NCI-H2107 treated with DMSO at 0.1 percent for 48 hours (cell line): ENCODE results near the gene CD14.
"Not testable (repeated sequence)": the region's sequence is repeated elsewhere in the genome, so short reads cannot be mapped to it uniquely, and the experiment has no call there.

Experiments
- DNase-seq: peaks from one replicate; lab custom pipeline; 2025; ENCODE audit not compliant: unreplicated experiment; lab: John Stamatoyannopoulos, UW

The CD14 gene

DNA sequence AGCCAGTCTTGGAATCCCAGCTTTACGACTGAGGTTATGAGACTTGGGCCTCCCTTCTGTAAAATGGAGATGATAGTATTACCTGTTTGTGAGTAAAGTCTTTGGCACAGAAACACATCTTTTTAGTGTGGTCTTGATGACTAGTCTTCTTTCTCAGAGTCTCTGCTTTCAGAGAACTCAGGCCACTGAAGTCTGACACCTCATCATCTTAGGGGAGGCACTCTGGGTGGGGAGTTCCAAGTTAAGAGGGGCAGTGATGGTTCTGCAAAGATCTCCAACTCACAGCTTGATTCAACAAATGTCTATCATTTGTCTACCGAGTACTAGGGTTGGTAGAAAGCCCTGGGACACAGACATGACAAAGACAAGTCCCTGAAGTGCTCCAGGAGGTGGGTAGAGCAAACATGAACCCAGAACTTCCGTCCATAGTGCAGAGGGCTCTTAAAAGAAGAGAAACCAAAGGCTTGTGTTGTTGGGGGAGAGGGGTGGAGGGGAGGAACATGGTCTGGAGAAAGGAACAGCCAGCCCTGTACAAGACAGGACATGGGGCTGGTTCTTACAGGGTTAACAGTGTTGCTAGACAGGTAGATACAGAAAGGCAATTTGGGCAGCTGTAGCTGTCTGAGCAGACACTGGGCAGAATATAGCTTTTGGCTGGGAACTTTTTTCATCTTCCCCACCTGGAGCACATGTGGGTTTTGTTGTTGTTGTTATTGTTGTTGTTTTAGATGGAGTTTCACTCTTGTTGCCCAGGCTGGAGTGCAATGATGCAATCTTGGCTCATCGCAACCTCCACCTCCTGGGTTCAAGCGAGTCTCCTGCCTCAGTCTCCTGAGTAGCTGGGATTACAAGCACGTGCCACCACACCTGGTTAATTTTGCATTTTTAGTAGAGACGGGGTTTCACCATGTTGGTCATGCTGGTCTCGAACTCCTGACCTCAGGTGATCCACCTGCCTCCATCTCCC lies 2.6 kb upstream of the CD14 start:
- no peak for DNase-seq

DNA sequence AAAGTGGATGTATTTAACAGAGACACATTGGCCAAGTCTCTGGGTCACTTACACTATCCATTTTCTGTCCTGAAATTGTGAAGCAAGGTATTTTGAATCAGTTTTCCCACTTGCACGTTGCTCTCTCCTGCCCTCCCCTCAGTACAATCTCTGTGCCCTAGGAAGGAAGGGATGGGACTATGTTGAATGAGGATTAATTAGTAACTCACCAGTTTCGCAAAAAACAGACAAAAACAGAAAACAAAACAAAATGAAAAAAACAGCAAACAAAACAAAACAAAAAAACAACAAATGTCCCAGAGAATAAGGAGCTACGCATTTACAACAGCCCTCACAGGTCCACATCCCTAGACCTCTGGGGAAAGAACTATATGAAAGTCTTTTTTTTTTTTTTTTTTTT lies 1.1 kb upstream of the CD14 start:
- no peak for DNase-seq

DNA sequence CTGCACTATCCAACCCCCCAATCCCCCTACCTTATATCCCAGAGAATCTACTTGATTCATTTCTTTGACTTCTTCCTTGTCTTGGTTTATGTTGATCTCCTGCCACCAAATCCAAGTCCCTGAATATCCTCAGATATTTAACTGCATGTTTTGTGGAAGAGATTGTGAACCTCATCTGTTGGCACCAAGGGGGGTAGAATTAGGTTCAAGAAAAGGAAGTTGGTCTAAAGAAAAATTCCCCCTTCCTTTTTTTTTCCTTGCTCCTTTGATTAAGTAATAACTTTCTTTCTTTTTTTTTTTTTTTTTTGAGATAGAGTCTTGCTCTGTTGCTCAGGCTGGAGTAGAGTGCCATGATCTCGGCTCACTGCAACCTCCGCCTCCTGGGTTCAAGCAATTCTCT lies 526 bp upstream of the CD14 start:
- no peak for DNase-seq

DNA sequence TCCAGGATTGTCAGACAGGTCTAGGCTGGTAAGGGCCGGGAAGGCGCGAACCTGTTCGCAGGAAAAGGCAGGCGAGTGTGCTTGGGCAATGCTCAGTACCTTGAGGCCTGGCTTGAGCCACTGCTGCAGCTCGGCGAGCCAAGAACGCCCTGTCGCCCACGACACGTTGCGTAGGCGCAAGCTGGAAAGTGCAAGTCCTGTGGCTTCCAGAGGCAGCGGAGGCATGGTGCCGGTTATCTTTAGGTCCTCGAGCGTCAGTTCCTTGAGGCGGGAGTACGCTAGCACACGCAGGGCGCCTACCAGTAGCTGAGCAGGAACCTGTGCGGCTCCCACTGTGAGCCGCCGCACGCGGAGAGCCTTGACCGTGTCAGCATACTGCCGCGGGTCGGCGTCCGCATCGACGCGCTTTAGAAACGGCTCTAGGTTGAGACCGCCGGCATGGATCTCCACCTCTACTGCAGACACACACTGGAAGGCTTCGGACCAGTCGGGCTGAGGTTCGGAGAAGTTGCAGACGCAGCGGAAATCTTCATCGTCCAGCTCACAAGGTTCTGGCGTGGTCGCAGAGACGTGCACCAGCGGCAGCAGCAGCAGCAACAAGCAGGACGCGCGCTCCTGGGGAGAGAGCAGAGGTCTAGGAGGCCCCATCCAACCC lies 482 bp downstream of the CD14 start:
- no peak for DNase-seq

DNA sequence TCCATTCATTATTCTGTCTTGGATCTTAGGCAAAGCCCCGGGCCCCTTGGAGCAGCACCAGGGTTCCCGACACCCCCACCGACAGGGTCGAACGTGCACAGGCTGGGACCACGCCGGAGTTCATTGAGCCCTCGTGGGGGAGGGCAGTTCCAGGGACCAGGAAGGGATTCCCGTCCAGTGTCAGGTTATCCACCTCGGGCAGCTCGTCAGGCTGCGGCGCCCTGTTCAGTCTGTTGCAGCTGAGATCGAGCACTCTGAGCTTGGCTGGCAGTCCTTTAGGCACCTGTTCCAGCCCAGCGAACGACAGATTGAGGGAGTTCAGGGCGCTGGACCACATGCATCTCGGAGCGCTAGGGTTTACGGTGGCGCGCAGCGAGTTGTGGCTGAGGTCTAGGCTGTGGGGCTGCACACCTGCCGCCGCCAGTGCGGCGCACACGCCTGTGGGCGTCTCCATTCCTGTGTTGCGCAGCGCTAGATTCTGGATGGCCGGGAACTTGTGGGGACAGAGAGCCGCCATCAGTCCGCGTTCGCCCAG lies 1.1 kb downstream of the CD14 start:
- DNase-seq: peak; percentile 14

DNA sequence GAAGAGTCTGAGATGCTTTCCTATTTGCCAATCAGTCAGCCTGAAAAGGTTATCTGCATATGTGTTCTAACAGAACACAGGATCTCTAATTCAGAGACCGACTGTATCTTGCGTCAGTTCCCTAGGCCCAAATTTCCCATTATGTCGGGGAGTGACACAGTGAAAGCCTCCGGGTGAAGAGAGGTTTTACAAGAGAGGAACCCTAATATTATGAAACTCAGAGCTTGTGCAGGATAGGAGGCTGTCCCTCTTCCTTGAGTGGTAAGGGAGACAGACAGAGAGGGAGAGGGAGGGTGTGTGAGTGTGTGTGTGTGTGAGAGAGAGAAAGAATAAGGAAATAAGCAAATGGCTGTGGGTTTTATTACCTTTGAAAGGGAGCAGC lies 1.9 kb downstream of the CD14 start:
- no peak for DNase-seq

DNA sequence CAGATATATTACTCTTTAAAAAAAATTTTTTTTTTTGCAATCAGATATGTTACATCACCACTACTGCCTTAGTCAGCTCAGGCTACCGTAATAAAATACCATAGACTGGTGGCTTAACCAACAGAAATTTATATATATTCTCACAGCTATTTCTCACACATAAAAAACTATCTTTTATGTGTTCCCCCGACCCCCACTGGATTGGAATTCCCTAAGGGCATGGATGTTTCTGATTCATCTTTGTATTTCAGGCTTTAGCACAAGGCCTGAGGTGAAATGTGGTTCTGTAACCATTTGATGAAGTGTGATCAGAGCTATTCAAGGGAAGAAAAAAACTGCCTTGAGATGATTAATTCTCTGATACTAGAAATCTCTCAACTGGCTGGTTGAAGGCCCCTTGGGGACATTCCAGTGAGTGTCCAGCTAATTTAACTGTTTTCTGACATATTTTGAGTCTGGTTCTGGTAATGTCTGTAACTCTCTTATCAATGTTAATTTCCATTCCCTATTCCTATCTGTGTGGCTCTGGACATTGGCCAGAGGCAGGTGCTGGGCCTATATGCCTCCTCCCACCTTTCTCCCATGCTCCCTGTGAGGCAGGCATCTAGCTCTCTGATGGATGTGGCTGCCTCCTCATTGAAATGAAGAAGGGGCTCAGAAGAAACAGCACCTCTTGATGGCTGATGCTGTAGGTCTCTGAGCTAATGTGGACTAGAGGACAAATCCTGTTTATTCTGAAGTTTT lies 2.5 kb downstream of the CD14 start:
- DNase-seq: no peak

DNA sequence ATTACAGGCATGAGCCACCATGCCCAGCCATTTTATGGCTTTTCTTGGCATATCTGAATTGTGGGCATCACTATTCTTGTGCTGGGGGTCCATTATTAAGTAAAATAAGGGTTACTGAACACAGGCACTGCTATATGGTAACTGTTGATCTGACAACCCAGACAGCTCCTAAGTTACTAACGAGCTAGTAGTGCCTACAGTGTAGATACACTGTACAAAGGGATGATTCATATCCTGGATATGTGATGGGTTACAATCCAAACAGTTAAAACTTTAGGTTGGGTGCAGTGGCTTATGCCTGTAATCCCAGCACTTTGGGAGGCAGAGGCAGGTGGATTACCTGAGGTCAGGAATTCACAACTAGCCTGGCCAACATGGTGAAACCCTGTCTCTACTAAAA lies 4.3 kb downstream of the CD14 start:
- DNase-seq: no peak

DNA sequence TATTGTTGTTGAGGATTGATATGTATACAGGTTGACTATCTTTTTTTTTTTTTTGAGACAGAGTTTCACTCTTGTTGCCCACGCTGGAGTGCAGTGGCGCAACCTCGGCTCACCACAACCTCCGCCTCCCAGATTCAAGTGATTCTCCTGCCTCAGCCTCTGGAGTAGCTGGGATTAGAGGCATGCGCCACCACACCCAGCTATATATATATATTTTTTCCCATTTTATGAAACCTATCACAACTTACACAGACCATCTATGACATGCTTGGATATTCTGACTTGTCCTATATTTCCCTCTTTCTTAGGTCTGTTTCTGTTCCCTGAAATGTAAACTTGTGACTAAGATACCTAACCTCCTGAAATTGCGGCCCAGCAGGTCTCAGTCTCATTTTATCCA lies 5.0 kb downstream of the CD14 start:
- DNase-seq: no peak

DNA sequence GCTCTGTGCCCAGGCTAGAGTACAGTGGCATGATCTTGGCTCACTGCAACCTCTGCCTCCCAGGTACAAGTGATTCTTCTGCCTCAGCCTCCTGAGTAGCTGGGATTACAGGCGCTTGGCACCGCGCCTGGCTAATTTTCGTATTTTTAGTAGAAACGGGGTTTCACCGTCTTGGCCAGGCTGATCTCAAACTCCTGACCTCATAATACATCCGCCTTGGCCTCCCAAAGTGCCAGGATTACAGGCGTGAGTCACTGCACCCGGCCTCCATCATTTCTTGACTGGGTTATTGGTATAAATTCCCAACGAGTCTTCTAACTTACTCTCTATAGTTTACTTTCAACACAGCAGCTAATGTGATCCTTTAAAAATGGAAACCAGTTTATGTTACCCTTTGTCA lies 8.1 kb downstream of the CD14 start:
- not testable (repeated sequence) for DNase-seq

DNA sequence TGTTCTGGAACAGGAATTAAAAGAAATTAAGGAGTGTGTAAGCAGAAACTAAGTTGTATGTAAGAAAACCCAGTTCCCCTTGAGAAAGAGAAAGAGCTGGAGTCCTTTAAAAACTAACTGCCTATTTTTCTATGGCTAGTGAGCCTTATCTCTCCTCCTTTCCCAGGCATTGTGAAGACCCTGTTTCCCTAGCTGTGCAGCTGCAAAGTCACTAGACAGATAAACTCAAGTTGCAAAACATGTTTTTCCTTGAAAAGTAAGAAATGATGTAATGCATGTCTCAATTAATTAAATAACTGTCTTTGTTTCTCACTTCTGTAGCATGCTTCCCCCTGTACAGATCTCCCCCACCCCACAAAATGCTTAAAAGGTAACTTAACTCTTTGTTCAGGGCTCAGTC lies 9.9 kb downstream of the CD14 start:
- not testable (repeated sequence) for DNase-seq

DNA sequence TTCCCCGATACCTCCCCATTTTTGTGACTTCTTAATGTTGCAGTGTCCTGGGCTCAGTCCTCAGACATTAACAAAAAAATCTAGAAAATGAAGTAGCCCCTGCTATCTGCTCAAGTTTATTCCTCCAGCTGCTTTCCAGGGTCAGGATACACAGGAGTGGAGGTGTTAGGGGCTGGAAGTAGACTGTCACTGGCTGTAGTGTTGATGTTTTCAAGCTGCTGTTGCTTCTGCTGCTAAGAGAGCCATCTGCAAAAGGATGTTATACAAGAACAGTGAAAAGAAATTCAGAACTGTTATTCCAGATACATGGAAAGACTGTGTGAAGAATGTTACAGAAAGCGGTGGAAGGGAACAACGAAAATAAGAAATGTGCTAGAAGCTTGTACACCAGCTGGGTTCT lies 10.7 kb downstream of the CD14 start:
- no peak for DNase-seq

DNA sequence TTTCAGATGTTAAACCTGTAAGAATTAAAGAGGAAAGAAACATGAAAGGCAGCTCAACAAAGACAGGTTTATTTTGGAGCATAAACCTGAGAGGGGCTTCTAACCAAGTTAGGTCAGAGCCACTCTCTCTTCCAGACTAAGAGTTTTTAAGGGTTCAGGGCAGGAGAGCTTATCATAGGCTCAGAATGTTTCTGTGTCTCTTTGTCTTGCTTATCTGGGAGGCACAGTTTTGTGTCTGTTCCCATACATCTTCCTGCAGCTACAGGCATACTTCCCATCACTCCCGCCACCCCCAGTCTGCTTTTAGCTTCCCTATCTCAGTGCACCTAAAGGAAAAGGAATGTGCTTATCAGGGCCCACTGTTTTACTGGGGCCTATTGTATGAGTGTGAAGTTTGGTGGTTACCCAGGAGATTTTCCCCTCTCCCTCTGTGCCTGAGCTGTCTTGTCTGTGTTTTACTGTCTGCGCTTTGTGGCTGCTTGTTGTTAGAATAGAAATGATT lies 21.9 kb downstream of the CD14 start:
- DNase-seq: no peak

DNA sequence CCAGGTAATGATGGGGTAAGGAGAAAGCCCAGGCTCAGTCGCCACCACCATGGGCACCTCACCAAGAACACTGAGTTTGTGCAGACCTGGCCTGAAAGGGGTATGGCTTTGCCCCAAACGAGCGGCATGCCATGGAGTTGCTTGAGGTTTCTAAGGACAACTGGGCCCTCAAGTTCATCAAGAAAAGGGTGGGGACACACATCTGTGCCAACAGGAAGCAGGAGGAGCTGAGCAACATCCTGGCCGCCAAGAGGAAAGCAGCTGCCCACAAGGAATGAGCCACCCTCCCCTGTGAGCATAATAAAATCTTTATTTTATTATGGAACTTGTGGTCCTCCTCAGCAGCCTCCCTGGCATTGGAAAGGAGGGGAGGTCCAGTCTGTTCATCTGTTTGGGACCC lies 23.8 kb downstream of the CD14 start:
- DNase-seq: no peak

DNA sequence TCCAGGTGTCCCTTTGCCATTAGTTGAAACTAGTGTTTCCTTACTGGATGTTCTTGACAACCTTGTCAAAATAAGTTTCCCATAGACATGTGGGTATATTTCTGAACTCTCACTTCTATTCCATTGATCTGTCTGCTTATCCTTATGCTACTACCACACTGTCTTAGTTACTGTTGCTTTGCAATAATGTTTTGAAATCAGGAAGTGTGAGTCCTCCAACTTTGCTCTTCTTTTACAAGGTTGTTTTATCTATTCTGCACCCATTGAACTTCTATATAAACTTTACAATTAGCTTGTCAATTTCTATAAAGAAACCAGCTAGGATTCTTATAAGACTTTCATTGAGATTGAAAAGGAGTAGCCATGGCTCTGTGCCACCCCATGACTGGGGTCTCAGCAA lies 24.3 kb downstream of the CD14 start:
- no peak for DNase-seq

DNA sequence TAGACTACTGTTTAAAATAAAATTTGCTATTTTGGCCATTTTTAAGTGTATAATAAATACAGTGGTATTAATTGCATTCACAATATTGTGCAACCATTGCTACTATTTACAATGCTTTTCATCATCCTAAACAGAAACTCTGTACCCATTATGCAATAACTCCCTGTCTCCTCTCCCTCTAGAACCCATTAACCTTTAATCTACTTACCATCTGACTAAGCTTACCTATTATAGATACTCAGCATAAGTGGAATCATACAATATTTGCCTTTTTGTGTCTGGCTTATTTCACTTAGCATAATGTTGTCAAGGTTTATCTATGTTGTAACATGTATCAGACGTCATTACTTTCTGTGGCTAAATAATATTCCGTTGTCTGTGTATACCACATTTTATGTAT lies 25.9 kb downstream of the CD14 start:
- DNase-seq: no peak

DNA sequence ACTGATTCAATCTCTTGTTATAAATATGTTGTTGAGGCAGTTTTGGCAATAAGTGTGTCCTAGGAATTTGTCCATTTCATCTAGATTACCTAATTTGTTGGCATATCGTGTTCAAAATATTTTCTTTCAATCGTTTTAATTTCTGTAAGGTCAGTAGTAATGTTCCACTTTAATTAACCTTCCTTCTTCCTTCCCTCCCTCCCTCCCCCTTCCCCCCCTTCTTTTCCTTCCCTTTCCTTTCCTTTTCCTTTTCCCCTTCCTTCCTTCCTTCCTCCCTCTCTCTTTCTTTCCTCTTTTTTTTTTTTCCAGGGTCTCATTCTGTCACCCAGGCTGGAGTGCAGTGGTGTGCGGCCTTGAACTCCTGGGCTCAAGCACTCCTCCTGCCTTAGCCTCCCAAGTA lies 27.1 kb downstream of the CD14 start:
- DNase-seq: no peak

DNA sequence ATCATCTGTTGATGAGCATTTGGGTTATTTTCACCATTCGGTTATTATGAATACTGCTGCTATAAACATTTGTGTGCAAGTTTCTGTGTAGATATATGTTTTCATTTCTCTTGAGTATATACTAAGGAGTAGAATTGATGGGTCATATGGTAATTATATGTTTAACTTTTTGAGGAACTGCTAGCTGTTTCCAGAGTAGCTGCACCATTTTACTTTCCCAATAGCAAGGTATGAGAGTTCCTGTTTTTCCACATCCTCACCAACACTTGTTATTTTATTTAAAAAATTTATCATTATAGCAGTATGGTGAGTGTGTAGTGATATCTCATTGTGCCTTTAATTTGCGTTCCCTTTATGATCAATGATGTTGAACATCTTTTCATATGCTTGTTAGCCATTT lies 29.2 kb downstream of the CD14 start:
- DNase-seq: no peak

DNA sequence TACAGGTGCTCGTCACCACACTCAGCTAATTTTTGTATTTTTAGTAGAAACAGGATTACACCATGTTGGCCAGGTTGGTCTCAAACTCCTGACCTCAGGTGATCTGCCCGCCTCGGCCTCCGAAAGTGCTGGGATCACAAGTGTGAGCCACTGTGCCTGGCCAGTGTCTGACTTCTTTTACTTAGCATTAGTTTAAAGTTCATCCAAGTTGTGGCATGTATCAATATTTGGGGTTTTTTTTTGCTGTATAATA lies 29.6 kb downstream of the CD14 start:
- not testable (repeated sequence) for DNase-seq

DNA sequence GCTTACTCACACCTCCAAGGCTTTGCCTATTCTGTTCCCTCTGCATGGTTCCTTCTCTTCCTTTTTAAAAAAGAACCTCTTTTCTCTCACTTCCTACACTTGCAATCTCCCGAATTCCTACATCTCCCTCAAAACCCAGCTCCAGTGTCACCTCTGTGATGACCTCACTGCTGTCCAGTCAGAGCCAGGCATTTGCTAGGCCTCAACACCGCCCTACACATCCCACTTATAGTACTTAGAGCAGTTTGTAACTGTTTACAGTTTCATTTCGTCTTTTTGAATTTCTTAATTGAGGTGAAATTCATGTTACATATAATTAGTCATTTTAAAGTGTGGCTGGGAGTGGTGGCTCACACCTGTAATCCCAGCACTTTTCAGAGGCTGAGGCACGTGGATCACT lies 30.8 kb downstream of the CD14 start:
- no peak for DNase-seq

DNA sequence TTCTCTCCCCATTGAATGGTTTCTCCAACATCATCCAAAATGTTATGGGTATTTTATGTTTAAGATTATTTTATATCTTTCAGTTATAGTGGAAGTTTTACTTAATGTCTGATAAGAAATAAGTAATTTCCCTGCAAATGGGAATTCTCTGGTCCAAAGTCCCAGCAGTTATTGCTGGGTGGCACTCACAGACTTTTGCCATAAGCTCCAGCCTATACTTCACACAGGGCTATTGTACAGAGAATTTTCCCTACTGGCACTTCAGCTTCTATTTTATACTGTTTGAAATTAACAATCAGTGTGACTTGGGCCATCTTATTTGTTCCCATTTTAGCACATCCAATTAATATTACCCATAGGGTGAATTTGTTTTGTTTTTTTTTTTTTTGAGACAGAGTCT lies 32.9 kb downstream of the CD14 start:
- no peak for DNase-seq

DNA sequence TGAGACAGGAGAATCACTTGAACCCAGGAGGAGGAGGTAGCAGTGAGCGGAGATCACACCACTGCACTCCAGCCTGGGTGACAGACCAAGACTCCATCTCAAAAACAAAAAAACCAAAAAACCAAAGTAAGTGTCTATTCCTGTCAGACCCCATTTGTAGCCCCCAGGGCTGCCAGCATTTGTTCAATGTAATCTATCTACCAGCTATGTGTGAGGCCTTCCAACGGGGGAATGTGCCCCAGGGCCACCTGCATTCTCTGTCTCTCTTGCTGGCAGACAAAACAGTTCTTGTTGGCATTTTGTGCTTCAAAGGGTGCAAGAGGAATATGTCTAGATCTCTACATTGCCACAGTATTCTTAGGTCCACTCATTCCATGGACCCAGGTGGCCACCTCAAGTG lies 34.1 kb downstream of the CD14 start:
- no peak for DNase-seq
